ENCODE data around the gene STIM1.
A peak's percentile ranks its signal among the peaks of the same experiment; 100 is the strongest.
"Not testable (repeated sequence)": the region's sequence is repeated elsewhere in the genome, so short reads cannot be mapped to it uniquely, and the experiment has no call there.

Gene STIM1

GRCh38 chr11:3855808-3856491 lies 486 bp downstream of the STIM1 start:
- DNase-seq (ENCODE audit: low spot score): peak; percentile 65

GRCh38 chr11:3856856-3857553 lies 1.5 kb downstream of the STIM1 start:
- no peak for DNase-seq (ENCODE audit: low spot score)

GRCh38 chr11:3857628-3858027 lies 2.2 kb downstream of the STIM1 start:
- DNase-seq (ENCODE audit: low spot score): no peak

GRCh38 chr11:3859373-3859881 lies 4.0 kb downstream of the STIM1 start:
- DNase-seq (ENCODE audit: low spot score): no peak

GRCh38 chr11:3860375-3860774 lies 4.9 kb downstream of the STIM1 start:
- no peak for DNase-seq (ENCODE audit: low spot score)

GRCh38 chr11:3860898-3861393 lies 5.5 kb downstream of the STIM1 start:
- not testable (repeated sequence) for DNase-seq (ENCODE audit: low spot score)

GRCh38 chr11:3861683-3862082 lies 6.2 kb downstream of the STIM1 start:
- DNase-seq (ENCODE audit: low spot score): no peak

GRCh38 chr11:3865388-3866193 lies 10.1 kb downstream of the STIM1 start:
- DNase-seq (ENCODE audit: low spot score): peak; percentile 69

GRCh38 chr11:3866206-3866605 lies 10.7 kb downstream of the STIM1 start:
- DNase-seq (ENCODE audit: low spot score): peak; percentile 25

GRCh38 chr11:3866836-3867208 lies 11.4 kb downstream of the STIM1 start:
- no peak for DNase-seq (ENCODE audit: low spot score)

GRCh38 chr11:3867209-3868091 lies 12.0 kb downstream of the STIM1 start:
- DNase-seq (ENCODE audit: low spot score): no peak

GRCh38 chr11:3873712-3874349 lies 18.4 kb downstream of the STIM1 start:
- no peak for DNase-seq (ENCODE audit: low spot score)

GRCh38 chr11:3876613-3877012 lies 21.1 kb downstream of the STIM1 start:
- no peak for DNase-seq (ENCODE audit: low spot score)

- peak; percentile 81 for DNase-seq (ENCODE audit: low spot score)
Observed at GRCh38 chr11:3877364-3878257, 22.1 kb downstream of the STIM1 start.

- no peak for DNase-seq (ENCODE audit: low spot score)
Observed at GRCh38 chr11:3878258-3878584, 22.8 kb downstream of the STIM1 start.

GRCh38 chr11:3879216-3879966 lies 23.9 kb downstream of the STIM1 start:
- no peak for DNase-seq (ENCODE audit: low spot score)

- peak; percentile 84 for DNase-seq (ENCODE audit: low spot score)
Observed at GRCh38 chr11:3879967-3880542, 24.6 kb downstream of the STIM1 start.

- peak; percentile 92 for DNase-seq (ENCODE audit: low spot score)
Observed at GRCh38 chr11:3880724-3881123, 25.3 kb downstream of the STIM1 start.

- DNase-seq (ENCODE audit: low spot score): no peak
Observed at GRCh38 chr11:3882655-3883054, 27.2 kb downstream of the STIM1 start.
